ENCODE results near the gene SNRK. TPM values are rescaled to one million over a fixed set of nuclear protein-coding genes. Genes with fewer than 3 reads are reported as not detected.

SNRK gene
- total RNA-seq, 1 experiment from 2014 or later: 12.0 TPM

DNA sequence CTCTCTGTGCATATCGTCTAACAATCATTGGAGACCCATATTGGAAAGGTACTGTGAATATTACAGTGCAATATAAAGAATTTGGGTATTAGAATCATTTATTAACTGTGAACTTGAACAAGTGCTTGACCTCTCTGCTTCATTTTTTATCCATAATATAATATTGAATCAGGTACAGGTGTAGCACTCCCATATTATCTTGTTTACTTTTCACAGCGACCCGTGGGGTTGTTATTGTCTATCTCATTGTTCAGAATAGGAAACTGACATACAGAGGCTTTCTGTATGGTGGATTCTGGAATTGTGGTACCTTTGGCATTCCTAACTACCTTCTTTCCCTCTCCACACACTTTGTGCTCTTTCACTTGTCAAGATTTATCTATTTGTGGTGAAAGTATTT is 17.8 kb downstream of the SNRK start:
- H3K4me3 Mint-ChIP-seq: no peak overlapping the region
- peaks cover 4 to 37% (median 33%) of the 10 kb centered on the region in 3 experiments; a peak in 6 of 7 replicates for H3K36me3 Mint-ChIP-seq (ENCODE audit: insufficient read depth in 1 of 3, low read depth in 3 of 3)
- H2BK15ac ChIP-seq (ENCODE audit: low read depth, low read length): no peak overlapping the region
- H3K4me2 ChIP-seq (ENCODE audit: insufficient read depth, insufficient read length, low read length): no peak overlapping the region
- H3K9me3 ChIP-seq (ENCODE audit: control insufficient read depth, low read depth, low read length): no peaks in the 10 kb centered on the region
- H3T11ph ChIP-seq (ENCODE audit: low read length): no peak overlapping the region
- no peak overlapping the region for H4K8ac ChIP-seq (replicated peaks; ENCODE audit: insufficient read length, low read depth, low read length)
- no peak overlapping the region for H2AFZ ChIP-seq (ENCODE audit: low read length)
- H2BK20ac ChIP-seq (ENCODE audit: low read depth, low read length, poor library complexity, severe bottlenecking): no peak overlapping the region
- TF ChIP-seq, protein P1, sequence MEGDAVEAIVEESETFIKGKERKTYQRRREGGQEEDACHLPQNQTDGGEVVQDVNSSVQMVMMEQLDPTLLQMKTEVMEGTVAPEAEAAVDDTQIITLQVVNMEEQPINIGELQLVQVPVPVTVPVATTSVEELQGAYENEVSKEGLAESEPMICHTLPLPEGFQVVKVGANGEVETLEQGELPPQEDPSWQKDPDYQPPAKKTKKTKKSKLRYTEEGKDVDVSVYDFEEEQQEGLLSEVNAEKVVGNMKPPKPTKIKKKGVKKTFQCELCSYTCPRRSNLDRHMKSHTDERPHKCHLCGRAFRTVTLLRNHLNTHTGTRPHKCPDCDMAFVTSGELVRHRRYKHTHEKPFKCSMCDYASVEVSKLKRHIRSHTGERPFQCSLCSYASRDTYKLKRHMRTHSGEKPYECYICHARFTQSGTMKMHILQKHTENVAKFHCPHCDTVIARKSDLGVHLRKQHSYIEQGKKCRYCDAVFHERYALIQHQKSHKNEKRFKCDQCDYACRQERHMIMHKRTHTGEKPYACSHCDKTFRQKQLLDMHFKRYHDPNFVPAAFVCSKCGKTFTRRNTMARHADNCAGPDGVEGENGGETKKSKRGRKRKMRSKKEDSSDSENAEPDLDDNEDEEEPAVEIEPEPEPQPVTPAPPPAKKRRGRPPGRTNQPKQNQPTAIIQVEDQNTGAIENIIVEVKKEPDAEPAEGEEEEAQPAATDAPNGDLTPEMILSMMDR (conservative IDR thresholded peaks at IDR 0.05): no peak
- no peaks in the 10 kb centered on the region for H3K9me3 Mint-ChIP-seq
- no peak overlapping the region for H3K27ac Mint-ChIP-seq
- H3K23ac ChIP-seq (ENCODE audit: insufficient read length, low read depth, low read length): no peak overlapping the region
- H2BK12ac ChIP-seq (ENCODE audit: insufficient read length, low read depth, low read length): no peak overlapping the region
- no peaks in the 10 kb centered on the region for H3K23me2 ChIP-seq (ENCODE audit: insufficient read length, low read depth, low read length, poor library complexity, severe bottlenecking)
- no peak for DNase-seq
- H4K91ac ChIP-seq (ENCODE audit: insufficient read length, low read depth, low read length): no peak overlapping the region
- H3K27me3 ChIP-seq (ENCODE audit: insufficient read depth, low read length): no peaks in the 10 kb centered on the region
- H3K56ac ChIP-seq (ENCODE audit: insufficient read length, low read depth, low read length): no peak overlapping the region
- H2BK120ac ChIP-seq (ENCODE audit: low read depth, low read length, poor library complexity, severe bottlenecking): no peak overlapping the region
- H2AK5ac ChIP-seq (ENCODE audit: insufficient read length, low read length): no peak overlapping the region
- H3K79me2 ChIP-seq (ENCODE audit: insufficient read depth, low read length): no peaks in the 10 kb centered on the region
- no peak overlapping the region for H4K5ac ChIP-seq (ENCODE audit: insufficient read length, low read depth, low read length)
- H3K27ac ChIP-seq (ENCODE audit: insufficient read length, low read depth, low read length): no peak overlapping the region
- no peak overlapping the region for H3K4ac ChIP-seq (ENCODE audit: low read depth, low read length)
- no CpG with 5 or more reads among the region's 3 CpGs for WGBS (ENCODE audit: extremely low coverage, insufficient read length, low lambda C conversion rate)
- no peak overlapping the region for H3K14ac ChIP-seq (ENCODE audit: insufficient read depth, low read length)
- H3K27me3 Mint-ChIP-seq (ENCODE audit: low read depth): no peaks in the 10 kb centered on the region
- no peaks in the 10 kb centered on the region for H3K79me1 ChIP-seq (ENCODE audit: insufficient read depth, low read depth, low read length, poor library complexity, severe bottlenecking)
- H3K4me1 ChIP-seq (ENCODE audit: insufficient read depth, low read length): no peaks in the 10 kb centered on the region
- H3K9ac ChIP-seq (ENCODE audit: extremely low read depth, insufficient read length, low read length): no peak overlapping the region
- H2BK5ac ChIP-seq (ENCODE audit: insufficient read length, low read length): no peak overlapping the region
- H3K4me1 Mint-ChIP-seq: no peaks in the 10 kb centered on the region
- H3K18ac ChIP-seq (ENCODE audit: insufficient read length, low read depth, low read length): no peak overlapping the region
- H4K20me1 ChIP-seq (ENCODE audit: control insufficient read depth, insufficient read depth, insufficient read length): no peaks in the 10 kb centered on the region
